K562 (cell line): Measurements from ENCODE around the gene PPP3CA. TPM values are rescaled to one million over a fixed set of nuclear protein-coding genes. Genes with fewer than 3 reads are reported as not detected.

Experiments used
- ATAC-seq: fragments of 200-7000 bp; cut with Tn5 transposase; 3 replicates; pipeline ENCODE4 v1.9.1; 2020; ENCODE audit warnings: moderate library complexity
- BruUV-seq: library from RNA; stranded (reverse); fragments of 400-500 nt; replicated peaks from 2 replicates; lab custom pipeline; 2021; lab: Mats Ljungman, UMichigan
- CTCF ChIA-PET: fragments of 300-600 bp; formaldehyde crosslinking; extraction: SDS; loops from one replicate; lab custom pipeline; 2021; ENCODE audit warnings: low intra/inter-chr PET ratio; lab: Yijun Ruan, JAX
- POLR2A ChIA-PET: fragments of 300-600, 350-650 bp; sonication (Branson Sonifier 250); formaldehyde crosslinking; extraction: SDS; loops from one replicate; lab custom pipeline; 2021; ENCODE audit warnings: antibody characterized with exemption, inconsistent platforms; lab: Yijun Ruan, JAX
- DNase-seq, 4 experiments: peaks; one replicate each; pipeline versions ENCODE4 v3.0.0 to v3.0.0-alpha.2; 2011 to 2018; ENCODE audit warnings: low spot score in 3 of 4, mixed read lengths in 3 of 4; ENCODE audit errors: extremely low read depth in 1 of 4
- FAIRE-seq: peaks from 2 replicates; lab custom pipeline; 2011; peaks lifted over from hg19 to GRCh38; lab: Jason Lieb, UNC
- H2AFZ ChIP-seq: 2 replicates; pipeline ENCODE4 v1.6.0; 2011; ENCODE audit warnings: low read depth, low read length, control low read depth, inconsistent platforms
- H3K27ac ChIP-seq: fragments of 200-600 bp; 3 replicates; pipeline ENCODE4 v1.8.0; 2011; ENCODE audit warnings: low read depth, mild to moderate bottlenecking, control low read depth, inconsistent platforms, low read length, moderate library complexity, mixed read lengths; ENCODE audit errors: extremely low read depth
- H3K27me3 ChIP-seq, 2 experiments: fragments of 300-600 bp in 1 of 2; 2 replicates in 1 of 2; 3 replicates in 1 of 2; pipeline versions ENCODE4 v1.6.0 to v1.8.0; 2011; ENCODE audit warnings: inconsistent platforms in 2 of 2, low read length in 2 of 2, mild to moderate bottlenecking in 1 of 2, mixed read lengths in 1 of 2, moderate library complexity in 1 of 2; ENCODE audit not compliant: control insufficient read depth in 2 of 2, insufficient read depth in 2 of 2
- H3K36me3 ChIP-seq: fragments of 300-600 bp; 3 replicates; pipeline ENCODE4 v1.8.0; 2011; ENCODE audit warnings: mild to moderate bottlenecking, low read length, inconsistent platforms; ENCODE audit not compliant: control insufficient read depth, insufficient read depth
- H3K4me1 ChIP-seq, 2 experiments: fragments of 200-600 bp in 1 of 2; replicated peaks in 1 of 2; 2 replicates in 1 of 2; 3 replicates in 1 of 2; pipeline versions ENCODE4 v1.5.1 to v1.8.0; 2011; ENCODE audit warnings: inconsistent platforms in 2 of 2, low read length in 2 of 2, mild to moderate bottlenecking in 1 of 2, mixed read lengths in 1 of 2, moderate library complexity in 1 of 2; ENCODE audit not compliant: control insufficient read depth in 2 of 2, insufficient read depth in 2 of 2
- H3K4me2 ChIP-seq: 2 replicates; pipeline ENCODE4 v1.6.1; 2011; ENCODE audit warnings: low read length, control low read depth, inconsistent platforms, mixed read lengths; ENCODE audit not compliant: insufficient read depth
- H3K4me3 ChIP-seq: fragments of 200-600 bp; sonication (generic), shearing (Covaris generic); 2 replicates; pipeline ENCODE4 v1.5.1; 2016; ENCODE audit warnings: control low read depth, inconsistent platforms
- H3K79me2 ChIP-seq: fragments of 200-600 bp; 3 replicates; pipeline ENCODE4 v1.8.0; 2011; ENCODE audit warnings: low read length, inconsistent platforms; ENCODE audit not compliant: control insufficient read depth, insufficient read depth
- H3K9ac ChIP-seq, 2 experiments: 2 replicates each; pipeline versions ENCODE4 v1.6.0 to v1.6.1; 2011; ENCODE audit warnings: low read depth in 2 of 2, low read length in 2 of 2, control low read depth in 1 of 2, inconsistent platforms in 1 of 2, mild to moderate bottlenecking in 1 of 2, mixed read lengths in 1 of 2; ENCODE audit not compliant: insufficient read depth in 1 of 2
- H3K9me1 ChIP-seq: one replicate; pipeline ENCODE4 v1.6.0; 2011; ENCODE audit warnings: inconsistent platforms, mild to moderate bottlenecking, low read length, moderate library complexity; ENCODE audit not compliant: control insufficient read depth, insufficient read depth
- H3K9me3 ChIP-seq: replicated peaks from 2 replicates; pipeline ENCODE4 v1.5.1; 2011; ENCODE audit warnings: low read depth, low read length, inconsistent platforms; ENCODE audit not compliant: control insufficient read depth, insufficient read depth
- H4K20me1 ChIP-seq: replicated peaks from 2 replicates; pipeline ENCODE4 v1.6.1; 2011; ENCODE audit warnings: low read length, inconsistent platforms, mixed read lengths; ENCODE audit not compliant: control insufficient read depth, insufficient read depth
- FOXA3 ChIP-seq, 2 experiments: fragments of 450-650 bp in 1 of 2; sonication (generic) in 1 of 2; formaldehyde crosslinking; IDR thresholded peaks in 1 of 2; conservative IDR thresholded peaks in 1 of 2; 2 replicates each; pipeline versions ENCODE4 v1.4.0 to v1.8.0; 2020 to 2022; ENCODE audit warnings: mild to moderate bottlenecking in 2 of 2, missing genetic modification reagents in 1 of 2
- HEY1 ChIP-seq: fragments of 250-450 bp; sonication (Bioruptor Pico); IDR thresholded peaks from 2 replicates; pipeline ENCODE4 v1.5.0; 2020; ENCODE audit warnings: mild to moderate bottlenecking, moderate library complexity, borderline replicate concordance
- RBM15 ChIP-seq: fragments of 200-400 bp; formaldehyde crosslinking; IDR thresholded peaks from 2 replicates; pipeline ENCODE4 v1.6.1; 2018; ENCODE audit warnings: mild to moderate bottlenecking, low read length, moderate library complexity; ENCODE audit not compliant: insufficient read depth
- SIX5 ChIP-seq, 2 experiments: IDR thresholded peaks; 2 replicates each; pipeline ENCODE4 v1.6.1; 2011; ENCODE audit warnings: low read length in 2 of 2, borderline replicate concordance in 1 of 2, low read depth in 1 of 2, mild to moderate bottlenecking in 1 of 2, moderate library complexity in 1 of 2; ENCODE audit not compliant: insufficient read depth in 1 of 2
- TRIM24 ChIP-seq, 2 experiments: fragments of 450-650 bp; IDR thresholded peaks; 2 replicates each; pipeline ENCODE4 v1.6.1; 2016
- WGBS: fragments of 100-300 bp; shearing (Covaris generic); methylation state at CpG from one replicate; pipeline ENCODE4 v1.1.6; 2016; ENCODE audit warnings: low coverage, mixed read lengths; ENCODE audit not compliant: insufficient coverage; ENCODE audit errors: missing lambda C conversion rate; 5-methylcytosine and 5-hydroxymethylcytosine counted together
- in situ Hi-C: fragments of 300-500 bp; cut with MboI; formaldehyde crosslinking; loops from 4 replicates; pipeline ENCODE4 v1.15.0; 2018; ENCODE audit warnings: inconsistent platforms, mixed read lengths
- intact Hi-C: fragments of 100-400 bp; cut with micrococcal nuclease; formaldehyde crosslinking; loops from 2 replicates; pipeline ENCODE4 v1.14.2; 2022
- polyA plus RNA-seq, 8 experiments: library from polyadenylated mRNA; depleted of rRNA in 4 of 8; stranded (reverse) in 5 of 8; unstranded in 3 of 8; fragments of >200 nt; fragmentation: Nextera tagmentation in 2 of 8; fragmentation: Illumina TruSeq in 1 of 8; extraction: Ambion mirVana in 2 of 8; extraction: Trizol in 1 of 8; gene quantifications; 2 replicates each; pipeline versions ENCODE4 v1.2.1 to v1.2.3, GENCODE V29; 2011 to 2014; ENCODE audit warnings: inconsistent platforms in 1 of 8, missing spikeins in 1 of 8
- total RNA-seq, 7 experiments: library from RNA; depleted of rRNA in 6 of 7; stranded (reverse); fragments of >200 nt in 6 of 7; fragmentation: Illumina TruSeq in 2 of 7; extraction: Trizol in 2 of 7; gene quantifications; 2 replicates each; pipeline versions ENCODE4 v1.2.1 to v1.2.3, GENCODE V29; 2011 to 2021; ENCODE audit warnings: low replicate concordance in 1 of 7
- TF ChIP-seq, protein P1 (sequence below): sonication (generic); formaldehyde crosslinking; IDR thresholded peaks from 2 replicates; pipeline ENCODE4 v1.8.0; 2022; ENCODE audit warnings: mild to moderate bottlenecking, missing genetic modification reagents, borderline replicate concordance
- TF ChIP-seq, protein P2 (sequence below): fragments of 250-450 bp; sonication (Bioruptor Pico); IDR thresholded peaks from 2 replicates; pipeline ENCODE4 v1.5.0; 2021; ENCODE audit warnings: mild to moderate bottlenecking, borderline replicate concordance
- TF ChIP-seq, protein P3 (sequence below): fragments of 450-650 bp; formaldehyde crosslinking; IDR thresholded peaks from 2 replicates; pipeline ENCODE4 v1.4.0; 2022; ENCODE audit warnings: missing genetic modification characterization
- TF ChIP-seq, protein P4 (sequence below): fragments of 450-650 bp; IDR thresholded peaks from 2 replicates; pipeline ENCODE4 v1.6.1; 2014; ENCODE audit warnings: low read depth, mild to moderate bottlenecking, moderate library complexity, borderline replicate concordance

The PPP3CA gene
- total and polyA plus RNA-seq, 9 of the 15 experiments (the other 6 are each of a cell fraction or from before 2014, with no cell fraction given), result 0.94 to 3.2 (median 1.6) TPM

DNA sequence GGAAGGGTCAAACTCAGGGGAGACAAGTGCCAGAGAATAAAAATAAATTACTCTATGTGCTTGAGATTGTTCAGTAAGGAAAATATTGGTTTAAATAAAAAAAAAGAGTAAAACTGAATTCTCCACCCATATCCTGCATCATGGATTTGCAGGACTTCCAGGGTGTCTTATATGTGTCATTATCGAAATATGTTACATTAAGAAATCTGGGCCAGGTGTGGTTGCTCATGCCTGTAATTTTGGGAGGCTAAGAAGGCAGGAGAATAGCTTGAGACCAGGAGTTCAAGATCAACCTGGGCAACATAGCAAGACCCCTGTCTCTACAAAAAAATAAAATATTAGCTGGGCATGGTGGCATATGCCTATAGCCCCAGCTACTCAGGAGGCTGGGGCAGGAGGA, 104.9 kb downstream of the PPP3CA start:
- H3K9ac ChIP-seq, result no peak overlapping the region
- FAIRE-seq (no peak), ATAC-seq (no peak), DNase-seq (no peak)
- no peaks in the 10 kb centered on the region for H3K9me3 ChIP-seq
- H3K4me1 ChIP-seq, result no peaks in the 10 kb centered on the region
- no peak overlapping the region for H2AFZ ChIP-seq
- H4K20me1 ChIP-seq, result no peaks in the 10 kb centered on the region
- no peaks in the 10 kb centered on the region for H3K36me3 ChIP-seq
- intact Hi-C loops, result no loop called here
- H3K4me2 ChIP-seq, result no peak overlapping the region
- no peaks in the 10 kb centered on the region for H3K79me2 ChIP-seq
- BruUV-seq, result no TSS peak
- no peaks in the 10 kb centered on the region for H3K27me3 ChIP-seq
- H3K9me1 ChIP-seq, result no peaks in the 10 kb centered on the region
- in situ Hi-C loops, result no loop called here
- WGBS, result 0% methylated on average over 1 of the region's 1 CpG
- H3K4me3 ChIP-seq, result no peak overlapping the region
- ChIA-PET CTCF (no interaction called here), POLR2A (no interaction called here)
- no peak overlapping the region for H3K27ac ChIP-seq
- TF ChIP-seq, protein P1, sequence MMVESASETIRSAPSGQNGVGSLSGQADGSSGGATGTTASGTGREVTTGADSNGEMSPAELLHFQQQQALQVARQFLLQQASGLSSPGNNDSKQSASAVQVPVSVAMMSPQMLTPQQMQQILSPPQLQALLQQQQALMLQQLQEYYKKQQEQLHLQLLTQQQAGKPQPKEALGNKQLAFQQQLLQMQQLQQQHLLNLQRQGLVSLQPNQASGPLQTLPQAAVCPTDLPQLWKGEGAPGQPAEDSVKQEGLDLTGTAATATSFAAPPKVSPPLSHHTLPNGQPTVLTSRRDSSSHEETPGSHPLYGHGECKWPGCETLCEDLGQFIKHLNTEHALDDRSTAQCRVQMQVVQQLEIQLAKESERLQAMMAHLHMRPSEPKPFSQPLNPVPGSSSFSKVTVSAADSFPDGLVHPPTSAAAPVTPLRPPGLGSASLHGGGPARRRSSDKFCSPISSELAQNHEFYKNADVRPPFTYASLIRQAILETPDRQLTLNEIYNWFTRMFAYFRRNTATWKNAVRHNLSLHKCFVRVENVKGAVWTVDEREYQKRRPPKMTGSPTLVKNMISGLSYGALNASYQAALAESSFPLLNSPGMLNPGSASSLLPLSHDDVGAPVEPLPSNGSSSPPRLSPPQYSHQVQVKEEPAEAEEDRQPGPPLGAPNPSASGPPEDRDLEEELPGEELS (CRISPR knock-in tag), result no peak
- TF ChIP-seq, protein P2, sequence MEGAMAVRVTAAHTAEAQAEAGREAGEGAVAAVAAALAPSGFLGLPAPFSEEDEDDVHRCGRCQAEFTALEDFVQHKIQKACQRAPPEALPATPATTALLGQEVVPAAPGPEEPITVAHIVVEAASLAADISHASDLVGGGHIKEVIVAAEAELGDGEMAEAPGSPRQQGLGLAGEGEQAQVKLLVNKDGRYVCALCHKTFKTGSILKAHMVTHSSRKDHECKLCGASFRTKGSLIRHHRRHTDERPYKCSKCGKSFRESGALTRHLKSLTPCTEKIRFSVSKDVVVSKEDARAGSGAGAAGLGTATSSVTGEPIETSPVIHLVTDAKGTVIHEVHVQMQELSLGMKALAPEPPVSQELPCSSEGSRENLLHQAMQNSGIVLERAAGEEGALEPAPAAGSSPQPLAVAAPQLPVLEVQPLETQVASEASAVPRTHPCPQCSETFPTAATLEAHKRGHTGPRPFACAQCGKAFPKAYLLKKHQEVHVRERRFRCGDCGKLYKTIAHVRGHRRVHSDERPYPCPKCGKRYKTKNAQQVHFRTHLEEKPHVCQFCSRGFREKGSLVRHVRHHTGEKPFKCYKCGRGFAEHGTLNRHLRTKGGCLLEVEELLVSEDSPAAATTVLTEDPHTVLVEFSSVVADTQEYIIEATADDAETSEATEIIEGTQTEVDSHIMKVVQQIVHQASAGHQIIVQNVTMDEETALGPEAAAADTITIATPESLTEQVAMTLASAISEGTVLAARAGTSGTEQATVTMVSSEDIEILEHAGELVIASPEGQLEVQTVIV (CRISPR knock-in tag), result no peak
- TF ChIP-seq, protein P3, sequence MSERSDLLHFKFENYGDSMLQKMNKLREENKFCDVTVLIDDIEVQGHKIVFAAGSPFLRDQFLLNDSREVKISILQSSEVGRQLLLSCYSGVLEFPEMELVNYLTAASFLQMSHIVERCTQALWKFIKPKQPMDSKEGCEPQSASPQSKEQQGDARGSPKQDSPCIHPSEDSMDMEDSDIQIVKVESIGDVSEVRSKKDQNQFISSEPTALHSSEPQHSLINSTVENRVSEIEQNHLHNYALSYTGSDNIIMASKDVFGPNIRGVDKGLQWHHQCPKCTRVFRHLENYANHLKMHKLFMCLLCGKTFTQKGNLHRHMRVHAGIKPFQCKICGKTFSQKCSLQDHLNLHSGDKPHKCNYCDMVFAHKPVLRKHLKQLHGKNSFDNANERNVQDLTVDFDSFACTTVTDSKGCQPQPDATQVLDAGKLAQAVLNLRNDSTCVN (CRISPR knock-in tag), result no peak
- TF ChIP-seq, protein P4, sequence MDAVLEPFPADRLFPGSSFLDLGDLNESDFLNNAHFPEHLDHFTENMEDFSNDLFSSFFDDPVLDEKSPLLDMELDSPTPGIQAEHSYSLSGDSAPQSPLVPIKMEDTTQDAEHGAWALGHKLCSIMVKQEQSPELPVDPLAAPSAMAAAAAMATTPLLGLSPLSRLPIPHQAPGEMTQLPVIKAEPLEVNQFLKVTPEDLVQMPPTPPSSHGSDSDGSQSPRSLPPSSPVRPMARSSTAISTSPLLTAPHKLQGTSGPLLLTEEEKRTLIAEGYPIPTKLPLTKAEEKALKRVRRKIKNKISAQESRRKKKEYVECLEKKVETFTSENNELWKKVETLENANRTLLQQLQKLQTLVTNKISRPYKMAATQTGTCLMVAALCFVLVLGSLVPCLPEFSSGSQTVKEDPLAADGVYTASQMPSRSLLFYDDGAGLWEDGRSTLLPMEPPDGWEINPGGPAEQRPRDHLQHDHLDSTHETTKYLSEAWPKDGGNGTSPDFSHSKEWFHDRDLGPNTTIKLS, result no peak
- TF ChIP-seq TRIM24 (IDR thresholded peaks at IDR 0.05), result no peak
- TF ChIP-seq SIX5 (IDR thresholded peaks at IDR 0.05; ENCODE audit: borderline replicate concordance in 1 of 2, insufficient read depth in 1 of 2, low read depth in 1 of 2, low read length in 2 of 2), result no peak
- no peak for TF ChIP-seq RBM15
- TF ChIP-seq HEY1 (CRISPR knock-in tag), result no peak
- TF ChIP-seq FOXA3 (CRISPR knock-in tag; conservative IDR thresholded peaks at IDR 0.05 in 1 of 2, IDR thresholded peaks at IDR 0.05 in 1 of 2), result no peak
